Astrocyte of the spinal cord (primary cell): ENCODE data around the gene PACS2.

Experiments
- DNase-seq: peaks from one replicate; pipeline ENCODE4 v3.0.0; 2011; ENCODE audit warnings: low read depth, low spot score
- H3K4me3 ChIP-seq: 2 replicates; pipeline ENCODE4 v1.5.1; 2011; ENCODE audit warnings: low read depth, mild to moderate bottlenecking, low read length, moderate library complexity
- in situ Hi-C: cut with HindIII; loops from 2 replicates; pipeline ENCODE4 v1.10.0; 2017; ENCODE audit warnings: low sequenced_read_pairs
- TF ChIP-seq, protein P1 (sequence below): IDR thresholded peaks from 2 replicates; pipeline ENCODE4 v1.5.1; 2012; ENCODE audit warnings: low read depth, mild to moderate bottlenecking, low read length, inconsistent platforms

Gene PACS2

DNA sequence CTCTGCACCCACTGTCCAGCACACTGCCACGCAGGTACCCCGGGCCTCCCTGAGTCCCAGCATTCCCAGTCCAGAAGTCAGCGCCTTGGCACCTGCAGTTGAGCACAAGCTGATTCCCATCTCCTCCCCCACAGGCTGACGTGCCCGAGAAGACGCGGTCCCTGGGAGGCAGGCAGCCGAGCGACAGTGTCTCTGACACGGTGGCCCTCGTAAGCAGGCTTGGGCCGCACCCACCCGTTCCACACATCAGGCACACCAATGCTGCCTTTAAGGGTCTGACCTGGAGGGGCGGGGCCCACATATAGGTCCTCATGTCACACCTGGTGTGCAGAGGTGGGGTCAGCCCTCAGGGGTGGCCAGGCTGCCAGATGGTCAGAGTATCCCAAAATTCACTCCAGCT lies 65.4 kb downstream of the PACS2 start:
- TF ChIP-seq, protein P1, sequence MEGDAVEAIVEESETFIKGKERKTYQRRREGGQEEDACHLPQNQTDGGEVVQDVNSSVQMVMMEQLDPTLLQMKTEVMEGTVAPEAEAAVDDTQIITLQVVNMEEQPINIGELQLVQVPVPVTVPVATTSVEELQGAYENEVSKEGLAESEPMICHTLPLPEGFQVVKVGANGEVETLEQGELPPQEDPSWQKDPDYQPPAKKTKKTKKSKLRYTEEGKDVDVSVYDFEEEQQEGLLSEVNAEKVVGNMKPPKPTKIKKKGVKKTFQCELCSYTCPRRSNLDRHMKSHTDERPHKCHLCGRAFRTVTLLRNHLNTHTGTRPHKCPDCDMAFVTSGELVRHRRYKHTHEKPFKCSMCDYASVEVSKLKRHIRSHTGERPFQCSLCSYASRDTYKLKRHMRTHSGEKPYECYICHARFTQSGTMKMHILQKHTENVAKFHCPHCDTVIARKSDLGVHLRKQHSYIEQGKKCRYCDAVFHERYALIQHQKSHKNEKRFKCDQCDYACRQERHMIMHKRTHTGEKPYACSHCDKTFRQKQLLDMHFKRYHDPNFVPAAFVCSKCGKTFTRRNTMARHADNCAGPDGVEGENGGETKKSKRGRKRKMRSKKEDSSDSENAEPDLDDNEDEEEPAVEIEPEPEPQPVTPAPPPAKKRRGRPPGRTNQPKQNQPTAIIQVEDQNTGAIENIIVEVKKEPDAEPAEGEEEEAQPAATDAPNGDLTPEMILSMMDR, result no peak
- in situ Hi-C loops, result no loop called here
- no peak overlapping the region for H3K4me3 ChIP-seq
- DNase-seq, result no peak

DNA sequence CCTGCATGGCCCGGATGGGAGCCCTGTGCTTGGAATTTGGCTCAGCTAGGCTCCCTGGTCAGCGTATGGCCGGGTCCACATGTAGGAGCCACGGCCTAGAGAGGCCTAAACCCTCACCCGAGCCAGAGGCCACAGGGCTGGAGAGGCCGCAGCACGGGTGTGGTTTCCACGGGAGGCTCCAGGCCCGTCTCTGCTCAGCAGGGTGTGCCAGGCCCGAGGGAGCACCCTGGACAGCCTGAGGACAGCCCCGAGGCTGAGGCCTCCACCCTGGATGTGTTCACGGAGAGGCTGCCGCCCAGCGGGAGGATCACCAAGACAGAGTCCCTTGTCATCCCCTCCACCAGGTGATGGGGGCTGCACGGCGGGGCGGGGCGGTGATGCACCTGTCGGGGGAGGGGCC lies 66.2 kb downstream of the PACS2 start:
- DNase-seq, result no peak
- no peak overlapping the region for H3K4me3 ChIP-seq
- TF ChIP-seq, protein P1, result no peak
- in situ Hi-C loops, result no loop called here

DNA sequence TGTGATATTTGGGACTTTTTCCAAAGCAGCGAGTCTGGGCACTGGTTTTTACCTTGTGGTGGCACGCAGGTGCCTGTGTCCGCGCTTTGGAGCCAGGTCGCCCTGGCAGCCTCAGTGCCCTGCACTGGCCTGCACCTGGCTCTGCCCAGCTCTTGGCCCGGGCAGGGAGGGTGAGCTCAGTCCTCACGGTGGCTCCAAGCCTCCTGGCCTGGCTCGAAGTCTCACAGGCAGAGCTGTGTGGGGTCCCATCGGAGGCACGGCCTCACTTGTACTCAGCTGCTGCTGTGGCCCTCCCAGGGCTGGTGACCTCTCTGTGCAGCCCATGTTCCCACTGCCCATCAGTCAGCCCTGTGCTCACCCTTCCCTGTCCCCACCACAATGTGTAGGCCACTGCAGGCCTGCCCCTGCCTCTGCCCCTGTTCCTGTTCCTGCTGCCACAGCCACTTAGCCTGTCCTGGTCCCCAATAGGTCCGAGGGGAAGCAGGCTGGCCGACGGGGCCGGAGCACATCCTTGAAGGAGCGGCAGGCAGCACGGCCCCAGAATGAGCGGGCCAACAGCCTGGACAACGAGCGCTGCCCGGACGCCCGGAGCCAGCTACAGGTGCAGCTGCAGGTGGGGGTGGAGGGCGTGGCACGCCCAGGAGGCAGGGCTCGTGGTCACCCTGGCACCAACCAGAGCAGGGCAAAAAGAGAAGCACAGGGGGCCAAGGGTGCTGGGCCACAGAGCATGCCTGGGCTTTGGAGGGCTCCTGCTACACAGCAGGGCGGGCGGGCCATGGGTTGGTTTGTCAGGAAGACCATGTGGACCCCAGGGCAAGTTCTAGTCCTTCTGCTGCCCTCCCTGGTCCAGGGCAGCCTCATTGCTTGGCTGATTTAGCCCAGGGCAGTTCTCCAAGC lies 67.1 kb downstream of the PACS2 start:
- no peak overlapping the region for H3K4me3 ChIP-seq
- TF ChIP-seq, protein P1, result no peak
- in situ Hi-C loops, result no loop called here
- no peak for DNase-seq

DNA sequence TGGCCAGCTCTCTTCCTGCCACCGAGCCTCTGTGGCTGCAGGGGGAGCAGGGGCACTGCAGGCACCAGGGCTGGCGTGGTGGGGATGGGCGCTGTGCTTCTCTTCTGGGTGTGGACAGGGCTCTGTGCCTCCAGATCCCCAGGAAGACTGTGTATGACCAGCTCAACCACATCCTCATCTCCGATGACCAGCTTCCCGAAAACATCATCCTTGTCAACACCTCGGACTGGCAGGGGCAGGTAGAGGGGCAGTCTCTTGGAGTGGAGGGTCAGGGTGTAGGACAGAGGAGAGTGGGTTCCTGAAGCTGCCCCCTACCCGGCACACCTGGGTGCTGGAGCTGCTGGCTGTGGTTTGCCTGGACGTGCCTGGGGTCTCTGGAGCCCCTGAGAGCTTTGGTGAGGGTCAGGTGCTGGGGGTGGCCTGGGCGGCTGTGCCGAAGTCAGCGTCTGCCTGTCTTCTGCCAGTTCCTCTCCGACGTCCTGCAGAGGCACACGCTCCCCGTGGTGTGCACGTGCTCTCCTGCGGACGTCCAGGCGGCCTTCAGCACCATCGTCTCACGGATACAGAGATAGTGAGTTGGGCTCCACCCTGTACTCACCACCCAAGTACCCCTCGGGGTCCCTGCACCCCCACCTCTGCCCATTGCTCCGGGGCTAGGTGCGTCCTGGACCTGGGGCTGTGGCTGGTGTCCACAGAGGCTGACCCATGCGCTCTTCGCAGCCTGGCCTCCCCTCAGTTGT lies 68.0 kb downstream of the PACS2 start:
- in situ Hi-C loops, result no loop called here
- no peak overlapping the region for H3K4me3 ChIP-seq
- TF ChIP-seq, protein P1, result no peak
- DNase-seq, result no peak

DNA sequence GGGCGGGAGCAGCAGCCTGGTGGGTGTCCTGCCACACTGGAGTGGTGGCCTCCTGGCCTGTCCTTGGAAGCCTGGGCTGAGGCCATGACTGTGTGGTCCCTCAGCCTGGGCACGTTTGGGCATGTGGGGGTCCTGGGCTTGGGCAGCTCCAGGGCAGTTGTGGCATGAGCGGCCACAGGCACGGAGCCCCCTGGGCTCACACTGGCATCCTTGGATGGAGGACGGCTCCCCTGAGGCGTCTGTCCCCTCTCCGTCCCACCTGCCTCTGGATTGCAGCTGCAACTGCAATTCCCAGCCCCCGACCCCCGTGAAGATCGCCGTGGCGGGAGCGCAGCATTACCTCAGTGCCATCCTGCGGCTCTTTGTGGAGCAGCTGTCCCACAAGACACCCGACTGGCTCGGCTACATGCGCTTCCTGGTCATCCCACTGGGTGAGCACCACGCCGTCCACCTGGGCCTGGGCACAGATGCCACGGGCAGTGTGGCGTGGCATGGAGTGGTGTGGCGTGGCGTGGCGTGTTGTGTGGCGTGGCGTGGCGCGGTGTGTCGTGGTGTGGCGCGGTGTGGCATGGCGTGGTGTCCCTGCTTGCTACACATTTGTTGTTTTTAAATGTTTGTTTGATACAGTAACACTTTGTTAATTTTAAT lies 68.7 kb downstream of the PACS2 start:
- no peak overlapping the region for H3K4me3 ChIP-seq
- DNase-seq, result no peak
- in situ Hi-C loops, result no loop called here
- TF ChIP-seq, protein P1, result no peak

DNA sequence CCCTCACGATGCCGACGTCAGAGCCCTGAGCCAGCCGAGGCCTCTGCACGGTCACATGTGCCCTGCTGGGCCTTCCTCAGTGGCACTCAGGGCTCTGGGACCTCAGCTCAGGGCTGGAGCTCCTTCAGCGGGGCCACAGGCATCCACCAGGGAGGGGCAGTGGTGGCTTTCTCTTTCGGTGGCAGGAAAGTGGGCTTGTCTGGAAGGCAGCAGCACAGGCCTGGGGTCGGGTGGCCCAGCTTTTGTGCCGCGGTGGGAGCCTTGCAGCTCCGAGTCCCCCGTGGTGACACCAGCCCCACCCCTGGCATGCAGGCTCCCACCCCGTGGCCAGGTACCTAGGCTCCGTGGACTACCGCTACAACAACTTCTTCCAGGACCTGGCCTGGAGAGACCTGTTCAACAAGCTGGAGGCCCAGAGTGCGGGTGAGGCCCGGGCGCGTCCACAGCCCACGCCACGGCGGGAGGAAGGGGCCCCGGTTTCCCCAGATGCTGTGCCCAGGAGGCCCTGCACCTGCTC lies 69.6 kb downstream of the PACS2 start:
- TF ChIP-seq, protein P1, result no peak
- H3K4me3 ChIP-seq, result no peak overlapping the region
- in situ Hi-C loops, result no loop called here
- no peak for DNase-seq
